Panc1 (cell line): ENCODE results near the gene SLC12A7. TPM values are rescaled to one million over a fixed set of nuclear protein-coding genes. Genes with fewer than 3 reads are reported as not detected.
A peak's percentile ranks its signal among the peaks of the same experiment; 100 is the strongest.

Experiments used
- ATAC-seq: fragments of 200-7000 bp; cut with Tn5 transposase; 2 replicates; pipeline ENCODE4 v1.9.1; 2020; ENCODE audit warnings: mild to moderate bottlenecking, moderate library complexity
- BruUV-seq: library from RNA; stranded (reverse); fragments of 400-500 nt; replicated peaks from 2 replicates; lab custom pipeline; 2021; lab: Mats Ljungman, UMichigan
- CTCF ChIA-PET: fragments of 300-600 bp; sonication (Branson Sonifier 250); formaldehyde crosslinking; loops from one replicate; lab custom pipeline; 2022; ENCODE audit warnings: antibody characterized with exemption; lab: Charles Lee
- POLR2A ChIA-PET: fragments of 300-600 bp; sonication (Branson Sonifier 250); formaldehyde crosslinking; loops from one replicate; lab custom pipeline; 2022; ENCODE audit warnings: antibody characterized with exemption; lab: Charles Lee
- DNase-seq: peaks from one replicate; pipeline ENCODE4 v3.0.0-alpha.2; 2010; ENCODE audit warnings: low read depth, low spot score
- H3K27ac ChIP-seq: 2 replicates; pipeline ENCODE4 v1.5.1; 2011; ENCODE audit warnings: mild to moderate bottlenecking, low read length, inconsistent platforms
- H3K27me3 ChIP-seq: fragments of 200-500 bp; sonication (Bioruptor generic); 2 replicates; pipeline ENCODE4 v1.6.0; 2014; ENCODE audit warnings: low read length, inconsistent platforms; ENCODE audit not compliant: control insufficient read depth, insufficient read depth
- H3K36me3 ChIP-seq: fragments of 200-500 bp; sonication (Bioruptor generic); 2 replicates; pipeline ENCODE4 v1.5.1; 2014; ENCODE audit warnings: inconsistent platforms, mild to moderate bottlenecking, low read length, moderate library complexity; ENCODE audit not compliant: control insufficient read depth, insufficient read depth
- H3K4me1 ChIP-seq: 2 replicates; pipeline ENCODE4 v1.5.1; 2011; ENCODE audit warnings: inconsistent platforms, mild to moderate bottlenecking, low read length, moderate library complexity; ENCODE audit not compliant: control insufficient read depth, insufficient read depth
- H3K4me3 ChIP-seq, 2 experiments: 2 replicates each; pipeline ENCODE4 v1.5.1; 2011 to 2012; ENCODE audit warnings: low read depth in 2 of 2, low read length in 2 of 2, mild to moderate bottlenecking in 2 of 2, inconsistent platforms in 1 of 2, moderate library complexity in 1 of 2
- H3K9me3 ChIP-seq: fragments of 200-500 bp; sonication (Bioruptor generic); 2 replicates; pipeline ENCODE4 v1.5.1; 2014; ENCODE audit warnings: low read depth, mild to moderate bottlenecking, inconsistent platforms, low read length, moderate library complexity; ENCODE audit not compliant: control insufficient read depth, insufficient read depth
- POLR2AphosphoS5 ChIP-seq: IDR thresholded peaks from 2 replicates; pipeline ENCODE4 v1.6.1; 2012; ENCODE audit warnings: mild to moderate bottlenecking, low read depth, low read length, moderate library complexity
- REST ChIP-seq, 2 experiments: IDR thresholded peaks; 2 replicates each; pipeline ENCODE4 v1.6.1; 2011 to 2012; ENCODE audit warnings: low read depth in 2 of 2, control low read depth in 1 of 2, low read length in 1 of 2, mild to moderate bottlenecking in 1 of 2, moderate library complexity in 1 of 2; ENCODE audit not compliant: insufficient read depth in 1 of 2
- SIN3A ChIP-seq: IDR thresholded peaks from 2 replicates; pipeline ENCODE4 v1.6.1; 2012; ENCODE audit warnings: low read depth, mild to moderate bottlenecking, low read length, moderate library complexity, borderline replicate concordance; ENCODE audit not compliant: insufficient read depth
- TCF7L2 ChIP-seq: IDR thresholded peaks from 2 replicates; pipeline ENCODE4 v1.6.1; 2011; ENCODE audit warnings: mild to moderate bottlenecking, low read depth, low read length, inconsistent platforms
- in situ Hi-C: cut with HindIII; loops from 2 replicates; pipeline ENCODE4 v1.10.0; 2016; ENCODE audit warnings: low sequenced_read_pairs, low pct_unique_long_range_greater_than_20kb
- intact Hi-C: fragments of 100-400 bp; cut with micrococcal nuclease; formaldehyde crosslinking; loops from one replicate; pipeline ENCODE4 v1.10.0; 2022; ENCODE audit not compliant: unreplicated experiment
- total RNA-seq: library from RNA; stranded (reverse); gene quantifications from one replicate; pipeline ENCODE4 v1.2.1, GENCODE V29; 2021; ENCODE audit not compliant: unreplicated experiment
- TF ChIP-seq, protein P1 (sequence below): fragments of 450-650 bp; IDR thresholded peaks from 2 replicates; pipeline ENCODE4 v1.5.1; 2017; ENCODE audit warnings: mild to moderate bottlenecking

Gene SLC12A7
- total RNA-seq, 1 experiment from 2014 or later: 297 TPM

- no peaks in the 10 kb centered on the region for H3K9me3 ChIP-seq
- no peak for TF ChIP-seq REST (IDR thresholded peaks at IDR 0.05; ENCODE audit: insufficient read depth in 1 of 2, low read depth in 2 of 2, low read length in 1 of 2)
- TF ChIP-seq TCF7L2: peak; percentile 63; the same call in 1 of the 2 replicates
- peak; percentile 53; the same call in 1 of the 2 replicates for TF ChIP-seq POLR2AphosphoS5
- H3K4me1 ChIP-seq: peaks cover 46% of the 10 kb centered on the region
- ChIA-PET CTCF (no interaction called here), POLR2A (interaction anchor here (0.7 kb wide), 1 partner anchor 50 kb away, joined by 3 read pairs; no protein-coding TSS in a partner anchor)
- ATAC-seq: peak; percentile 64
- intact Hi-C loops (no loop called here), in situ Hi-C loops (no loop called here)
- H3K4me3 ChIP-seq: peak overlapping the region; percentile 1 to 6; a peak in 2 of 4 replicates
- no peak for DNase-seq
- no peaks in the 10 kb centered on the region for H3K27me3 ChIP-seq
- H3K27ac ChIP-seq: peak overlapping the region; percentile 86
- no TSS peak for BruUV-seq
- H3K36me3 ChIP-seq: no peaks in the 10 kb centered on the region
These were observed 41.0 kb upstream of the SLC12A7 start for GRCh38 chr5:1152771-1153282.

DNA sequence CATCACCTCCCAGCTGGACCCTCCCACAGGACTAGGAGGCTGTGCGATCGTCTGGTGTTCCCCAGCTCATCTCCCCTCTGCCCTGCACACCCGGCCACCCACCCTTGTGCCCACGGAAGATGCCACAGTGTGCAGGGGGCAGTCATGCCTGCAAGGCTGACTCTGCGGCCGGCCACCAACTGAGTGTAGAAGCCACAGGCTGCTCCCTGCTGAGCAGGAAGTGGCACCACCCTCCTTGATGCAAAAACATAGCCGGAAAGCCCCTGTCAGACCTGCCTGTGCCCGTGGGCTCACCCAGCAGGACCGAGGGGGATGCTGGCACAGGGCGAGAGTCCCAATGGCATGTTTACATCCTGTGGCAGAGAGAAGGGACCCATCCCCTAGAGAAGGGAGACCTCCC lies 40.3 kb upstream of the SLC12A7 start:
- Histone ChIP-seq H3K27me3 (no peaks in the 10 kb centered on the region), H3K36me3 (no peaks in the 10 kb centered on the region), H3K9me3 (no peaks in the 10 kb centered on the region), H3K27ac (peak overlapping the region; percentile 86), H3K4me1 (peaks cover 53% of the 10 kb centered on the region), H3K4me3 (no peak overlapping the region; a peak in 1 of 4 replicates)
- CTCF ChIA-PET: interaction anchor here (0.6 kb wide), 1 partner anchor 9 kb away, joined by 3 read pairs; no protein-coding TSS in a partner anchor
- peak; percentile 59 for ATAC-seq
- intact Hi-C loops (no loop called here), in situ Hi-C loops (no loop called here)
- POLR2A ChIA-PET: interaction anchor here (0.7 kb wide), 1 partner anchor 50 kb away, joined by 3 read pairs; no protein-coding TSS in a partner anchor
- DNase-seq: no peak
- TF ChIP-seq POLR2AphosphoS5: no peak; the same call in 1 of the 2 replicates
- no peak for TF ChIP-seq SIN3A
- TF ChIP-seq, protein P1, sequence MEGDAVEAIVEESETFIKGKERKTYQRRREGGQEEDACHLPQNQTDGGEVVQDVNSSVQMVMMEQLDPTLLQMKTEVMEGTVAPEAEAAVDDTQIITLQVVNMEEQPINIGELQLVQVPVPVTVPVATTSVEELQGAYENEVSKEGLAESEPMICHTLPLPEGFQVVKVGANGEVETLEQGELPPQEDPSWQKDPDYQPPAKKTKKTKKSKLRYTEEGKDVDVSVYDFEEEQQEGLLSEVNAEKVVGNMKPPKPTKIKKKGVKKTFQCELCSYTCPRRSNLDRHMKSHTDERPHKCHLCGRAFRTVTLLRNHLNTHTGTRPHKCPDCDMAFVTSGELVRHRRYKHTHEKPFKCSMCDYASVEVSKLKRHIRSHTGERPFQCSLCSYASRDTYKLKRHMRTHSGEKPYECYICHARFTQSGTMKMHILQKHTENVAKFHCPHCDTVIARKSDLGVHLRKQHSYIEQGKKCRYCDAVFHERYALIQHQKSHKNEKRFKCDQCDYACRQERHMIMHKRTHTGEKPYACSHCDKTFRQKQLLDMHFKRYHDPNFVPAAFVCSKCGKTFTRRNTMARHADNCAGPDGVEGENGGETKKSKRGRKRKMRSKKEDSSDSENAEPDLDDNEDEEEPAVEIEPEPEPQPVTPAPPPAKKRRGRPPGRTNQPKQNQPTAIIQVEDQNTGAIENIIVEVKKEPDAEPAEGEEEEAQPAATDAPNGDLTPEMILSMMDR: no peak
- no peak for TF ChIP-seq REST (IDR thresholded peaks at IDR 0.05; ENCODE audit: insufficient read depth in 1 of 2, low read depth in 2 of 2, low read length in 1 of 2)
- TF ChIP-seq TCF7L2: no peak; the same call in 1 of the 2 replicates
- no TSS peak for BruUV-seq
